GM12864 (cell line): ENCODE results near the gene TNP2.
"Not testable (repeated sequence)": the region's sequence is repeated elsewhere in the genome, so short reads cannot be mapped to it uniquely, and the experiment has no call there.

Source experiments
- DNase-seq: peaks from one replicate; pipeline ENCODE4 v3.0.0-alpha.2; 2011; ENCODE audit warnings: low read depth
- H3K4me3 ChIP-seq: 2 replicates; pipeline ENCODE4 v1.5.1; 2011; ENCODE audit warnings: mild to moderate bottlenecking, low read depth, low read length, control low read depth
- TF ChIP-seq, protein P1 (sequence below): IDR thresholded peaks from 2 replicates; pipeline ENCODE4 v1.5.1; 2011; ENCODE audit warnings: low read depth, mild to moderate bottlenecking, moderate library complexity, low read length, control low read depth, inconsistent platforms; ENCODE audit errors: missing control alignments

Gene TNP2

DNA sequence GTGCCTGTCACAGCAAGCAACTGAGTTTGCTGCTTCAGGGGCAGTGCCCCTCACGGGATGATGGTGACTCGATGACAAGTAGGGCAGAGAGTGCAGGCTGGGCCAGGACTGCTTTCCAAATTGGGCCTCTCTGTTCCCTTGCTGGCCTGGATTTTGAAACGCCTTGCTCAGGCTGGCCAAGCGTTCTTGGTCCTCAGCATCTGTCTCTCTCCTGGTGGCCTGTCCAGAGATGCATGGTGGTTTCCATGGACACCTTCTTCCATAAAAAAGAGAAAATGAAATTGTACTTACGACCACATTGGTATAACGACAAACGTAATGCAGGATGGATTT is 31.4 kb upstream of the TNP2 start:
- no peak for DNase-seq
- no peak overlapping the region for H3K4me3 ChIP-seq
- TF ChIP-seq, protein P1, sequence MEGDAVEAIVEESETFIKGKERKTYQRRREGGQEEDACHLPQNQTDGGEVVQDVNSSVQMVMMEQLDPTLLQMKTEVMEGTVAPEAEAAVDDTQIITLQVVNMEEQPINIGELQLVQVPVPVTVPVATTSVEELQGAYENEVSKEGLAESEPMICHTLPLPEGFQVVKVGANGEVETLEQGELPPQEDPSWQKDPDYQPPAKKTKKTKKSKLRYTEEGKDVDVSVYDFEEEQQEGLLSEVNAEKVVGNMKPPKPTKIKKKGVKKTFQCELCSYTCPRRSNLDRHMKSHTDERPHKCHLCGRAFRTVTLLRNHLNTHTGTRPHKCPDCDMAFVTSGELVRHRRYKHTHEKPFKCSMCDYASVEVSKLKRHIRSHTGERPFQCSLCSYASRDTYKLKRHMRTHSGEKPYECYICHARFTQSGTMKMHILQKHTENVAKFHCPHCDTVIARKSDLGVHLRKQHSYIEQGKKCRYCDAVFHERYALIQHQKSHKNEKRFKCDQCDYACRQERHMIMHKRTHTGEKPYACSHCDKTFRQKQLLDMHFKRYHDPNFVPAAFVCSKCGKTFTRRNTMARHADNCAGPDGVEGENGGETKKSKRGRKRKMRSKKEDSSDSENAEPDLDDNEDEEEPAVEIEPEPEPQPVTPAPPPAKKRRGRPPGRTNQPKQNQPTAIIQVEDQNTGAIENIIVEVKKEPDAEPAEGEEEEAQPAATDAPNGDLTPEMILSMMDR = no peak

DNA sequence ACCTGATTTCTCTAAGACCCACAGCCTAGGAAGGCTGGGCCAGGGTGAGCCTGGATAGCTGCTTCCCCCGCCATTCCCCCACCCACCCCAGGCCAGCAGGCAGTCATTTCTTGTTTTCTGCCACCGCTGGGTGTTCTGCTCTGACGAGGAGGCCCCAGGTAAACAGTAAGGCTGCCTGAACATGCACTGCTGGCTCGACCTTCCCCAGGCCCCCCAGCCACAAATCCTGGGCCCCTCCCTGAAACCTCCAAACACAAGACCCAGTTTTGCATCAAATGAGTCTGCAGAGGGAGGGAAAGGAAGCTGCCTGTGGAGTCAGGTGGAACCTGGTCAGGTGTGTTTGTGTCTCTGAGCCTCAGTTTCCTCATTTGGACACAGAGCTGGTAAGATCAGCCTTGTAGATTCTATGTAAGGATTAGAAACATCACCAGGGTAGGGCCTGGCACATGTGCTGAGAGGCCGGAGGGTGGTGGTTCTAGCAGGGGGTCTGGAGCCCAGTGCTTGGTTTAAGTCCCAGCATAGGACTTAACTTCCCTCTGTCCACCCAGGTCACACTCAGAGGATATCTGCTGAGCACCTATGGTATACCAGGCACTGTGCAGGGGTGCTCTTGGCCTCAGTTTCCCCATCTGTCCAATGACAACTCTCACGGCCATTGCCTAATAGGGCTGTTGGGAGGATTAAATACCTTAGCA is 30.9 kb upstream of the TNP2 start:
- TF ChIP-seq, protein P1 = no peak
- H3K4me3 ChIP-seq = no peak overlapping the region
- no peak for DNase-seq

DNA sequence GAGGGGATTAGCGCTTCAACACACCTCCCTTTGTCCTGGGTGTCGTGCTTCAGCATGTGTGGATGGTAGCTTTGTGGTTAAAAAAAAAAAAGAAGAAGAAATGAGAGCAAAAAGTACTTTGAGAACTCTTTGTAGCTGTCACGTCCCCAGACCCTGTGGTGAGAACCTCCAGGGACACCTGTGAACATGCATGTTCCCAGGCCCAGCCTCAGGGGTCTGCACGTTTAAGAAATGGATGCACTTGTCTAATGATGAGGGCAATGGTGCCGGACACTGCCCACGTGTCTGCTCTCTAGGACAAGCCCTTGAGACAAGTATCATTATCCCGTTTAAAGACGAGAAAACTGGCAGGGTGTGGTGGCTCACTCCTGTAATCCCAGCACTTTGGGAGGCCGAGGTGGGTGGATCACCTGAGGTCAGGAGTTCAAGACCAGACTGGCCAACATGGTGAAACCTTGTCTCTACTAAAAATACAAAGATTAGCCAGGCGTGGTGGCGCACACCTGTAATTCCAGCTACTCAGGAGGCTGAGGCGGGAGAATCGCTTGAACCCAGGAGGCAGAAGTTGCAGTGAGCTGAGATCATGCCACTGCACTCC is 29.9 kb upstream of the TNP2 start:
- DNase-seq = peak; percentile 38
- H3K4me3 ChIP-seq = not testable (repeated sequence)

DNA sequence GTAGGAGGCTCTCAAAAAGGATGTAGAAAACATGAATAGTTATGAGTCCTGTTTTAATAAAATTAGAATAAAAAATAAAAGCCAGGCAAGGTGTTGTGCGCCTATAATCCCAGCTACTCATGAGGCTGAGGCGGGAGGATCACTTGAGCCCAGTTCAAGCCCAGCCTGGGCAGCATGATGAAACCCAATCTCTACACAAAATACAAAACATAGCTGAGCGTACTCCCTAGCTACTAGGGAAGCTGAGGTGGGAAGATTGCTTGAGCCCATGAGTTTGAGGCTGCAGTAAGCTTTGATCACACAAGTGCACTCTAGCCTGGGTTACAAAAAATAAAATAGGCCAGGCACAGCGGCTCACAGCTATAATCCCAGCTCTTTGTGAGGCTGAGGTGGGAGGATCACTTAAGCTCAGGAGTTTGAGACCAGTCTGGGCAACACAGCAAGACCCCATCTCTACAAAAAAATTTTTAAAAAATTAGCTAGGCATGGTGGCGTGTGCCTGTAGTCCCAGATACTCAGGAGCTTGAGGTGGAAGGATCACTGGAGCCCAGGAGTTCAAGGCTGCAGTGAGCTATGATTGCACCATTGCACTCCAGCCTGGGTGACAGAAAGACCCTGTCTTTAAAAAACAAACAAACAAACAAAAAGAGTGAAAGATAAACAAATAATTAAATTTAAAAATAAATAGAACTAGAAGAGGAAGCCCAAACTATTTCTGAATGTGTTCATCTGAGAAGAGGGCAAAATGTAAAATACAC is 29.2 kb upstream of the TNP2 start:
- H3K4me3 ChIP-seq = no peak overlapping the region
- TF ChIP-seq, protein P1 = no peak
- DNase-seq = no peak

DNA sequence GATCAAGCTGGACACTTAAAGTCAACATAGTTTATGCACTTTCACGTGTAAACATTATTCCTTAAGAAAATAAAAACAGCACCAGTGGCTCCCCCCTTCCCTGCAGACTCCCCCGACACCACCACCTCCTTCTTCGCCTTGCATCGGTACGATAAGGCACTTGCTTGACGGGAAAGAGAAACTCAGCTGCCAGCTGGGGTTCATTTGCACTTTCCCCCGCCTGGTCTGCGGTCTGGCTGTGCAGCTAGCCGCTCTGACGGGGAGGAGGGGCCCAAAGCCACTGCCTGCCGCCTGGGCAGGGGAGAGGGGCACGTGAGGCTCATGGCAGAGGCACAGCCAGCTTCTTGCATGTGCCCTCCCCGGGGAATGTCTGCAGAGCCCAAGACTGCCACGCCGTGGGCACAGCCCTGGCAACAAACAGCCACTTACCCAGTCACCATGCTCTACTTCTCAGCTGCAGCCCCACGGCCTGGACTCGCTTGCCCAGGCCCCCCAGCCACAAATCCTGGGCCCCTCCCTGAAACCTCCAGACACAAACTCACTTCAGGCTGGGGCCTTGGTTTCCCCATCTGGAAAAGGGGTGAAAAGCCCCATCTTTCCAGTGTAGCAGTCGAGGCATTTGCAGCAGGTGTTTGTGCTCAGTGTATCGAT is 28.5 kb upstream of the TNP2 start:
- H3K4me3 ChIP-seq = peak overlapping the region; percentile 15
- TF ChIP-seq, protein P1 = no peak
- DNase-seq = peak; percentile 71

DNA sequence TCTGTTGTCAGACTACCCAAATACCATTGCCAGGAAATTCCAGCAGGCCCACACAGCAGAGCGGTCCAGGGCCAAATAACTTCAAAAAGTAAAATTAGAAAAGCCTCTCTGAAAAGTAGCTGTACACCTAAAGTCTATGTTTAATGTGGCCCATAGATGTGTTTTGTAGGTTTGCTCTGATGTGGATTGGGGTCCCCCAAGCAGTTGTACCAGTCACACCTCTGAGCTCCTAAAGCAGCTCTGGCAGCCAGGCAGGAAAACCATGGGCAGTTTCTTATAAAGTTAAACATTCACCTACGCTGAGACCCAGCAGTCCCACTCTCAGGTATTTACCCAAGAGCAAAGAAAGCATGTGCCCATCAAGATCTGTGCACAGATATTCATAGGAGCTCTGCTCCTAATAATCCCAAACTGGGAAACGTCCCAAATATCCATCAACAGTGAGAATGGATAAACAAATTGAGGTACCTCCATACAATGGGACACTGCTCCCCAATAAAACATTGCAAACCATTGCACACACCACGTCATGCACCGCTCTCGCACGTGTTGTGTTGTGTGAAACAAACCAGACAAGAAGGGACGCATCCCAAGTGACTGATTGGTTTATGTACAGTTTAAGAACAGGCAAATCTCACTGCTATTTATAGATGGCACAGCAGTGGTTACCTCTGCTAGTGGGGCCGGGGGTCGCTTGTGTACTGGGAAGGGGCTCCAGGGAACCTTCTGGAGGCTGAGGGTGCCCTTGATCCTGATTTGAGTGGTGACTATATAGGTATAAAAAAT is 27.8 kb upstream of the TNP2 start:
- H3K4me3 ChIP-seq = peak overlapping the region; percentile 15; the same call in 1 of the 2 replicates
- TF ChIP-seq, protein P1 = no peak
- no peak for DNase-seq

DNA sequence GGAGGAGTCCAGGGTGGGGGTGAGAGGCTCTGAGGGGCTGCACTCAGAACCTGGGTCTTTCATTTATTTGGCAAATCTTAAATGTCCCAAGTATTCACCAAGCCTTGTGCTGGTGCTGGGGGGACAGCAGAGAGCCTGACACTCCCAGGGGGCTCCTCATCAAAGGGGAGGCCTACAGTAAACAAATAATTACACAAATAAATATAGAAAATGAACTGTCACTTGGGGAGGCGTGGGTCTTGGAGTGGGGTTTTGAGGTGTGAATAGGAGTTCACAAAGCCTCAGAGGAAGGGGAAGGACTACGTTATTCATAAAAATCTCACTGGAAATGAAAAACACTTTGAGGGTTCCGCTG is 27.2 kb upstream of the TNP2 start:
- H3K4me3 ChIP-seq = no peak overlapping the region
- no peak for DNase-seq
- TF ChIP-seq, protein P1 = no peak
